ENCODE results near the gene ATP5MK.
A peak's percentile ranks its signal among the peaks of the same experiment; 100 is the strongest.
"Not testable (repeated sequence)": the region's sequence is repeated elsewhere in the genome, so short reads cannot be mapped to it uniquely, and the experiment has no call there.

ATP5MK gene

GRCh38 chr10:103396067-103396788, at the start of gene ATP5MK, which contains the start of gene PDCD11:
Gene ATP5MK (minus strand): TSS chr10:103396475. CDS start chr10:103392457, 4,018 bp downstream.
Gene PDCD11 (plus strand): TSS chr10:103396626. CDS start chr10:103398427, 1,801 bp downstream.
- DNase-seq: peak; percentile 97

- no peak for DNase-seq
These were observed 49.1 kb upstream of the ATP5MK start for GRCh38 chr10:103445366-103445765.

- DNase-seq: no peak
These were observed 48.2 kb upstream of the ATP5MK start for GRCh38 chr10:103444478-103444877.

GRCh38 chr10:103443475-103444185, 47.4 kb upstream of the ATP5MK start:
- DNase-seq: no peak

- DNase-seq: no peak
These were observed 45.8 kb upstream of the ATP5MK start for GRCh38 chr10:103442031-103442461.

- DNase-seq: no peak
These were observed 45.3 kb upstream of the ATP5MK start for GRCh38 chr10:103441611-103442010.

GRCh38 chr10:103441206-103441605, 44.9 kb upstream of the ATP5MK start:
- DNase-seq: no peak

- no peak for DNase-seq
These were observed 44.1 kb upstream of the ATP5MK start for GRCh38 chr10:103440416-103440815.

- DNase-seq: no peak
These were observed 43.5 kb upstream of the ATP5MK start for GRCh38 chr10:103439776-103440175.

GRCh38 chr10:103433858-103434257, 37.6 kb upstream of the ATP5MK start:
- DNase-seq: no peak

GRCh38 chr10:103431902-103432301, 35.6 kb upstream of the ATP5MK start:
- no peak for DNase-seq

GRCh38 chr10:103429647-103430046, 33.4 kb upstream of the ATP5MK start:
- DNase-seq: no peak

GRCh38 chr10:103428989-103429643, 32.8 kb upstream of the ATP5MK start:
- no peak for DNase-seq

- DNase-seq: no peak
These were observed 31.6 kb upstream of the ATP5MK start for GRCh38 chr10:103427866-103428265.

- DNase-seq: no peak
These were observed 27.5 kb upstream of the ATP5MK start for GRCh38 chr10:103423748-103424147.

- DNase-seq: no peak
These were observed 22.8 kb upstream of the ATP5MK start for GRCh38 chr10:103419101-103419500.

GRCh38 chr10:103417601-103418000, 21.3 kb upstream of the ATP5MK start:
- no peak for DNase-seq

GRCh38 chr10:103417148-103417469, 20.8 kb upstream of the ATP5MK start:
- DNase-seq: not testable (repeated sequence)

GRCh38 chr10:103416436-103417147, 20.3 kb upstream of the ATP5MK start:
- peak; percentile 51 to 53 for DNase-seq

GRCh38 chr10:103415581-103415980, 19.3 kb upstream of the ATP5MK start:
- no peak for DNase-seq

- no peak for DNase-seq
These were observed 17.3 kb upstream of the ATP5MK start for GRCh38 chr10:103413564-103413963.

- DNase-seq: no peak
These were observed 1.0 kb upstream of the ATP5MK start for GRCh38 chr10:103397191-103397825.

- DNase-seq: no peak
These were observed 463 bp upstream of the ATP5MK start for GRCh38 chr10:103396789-103397087.

All from activated T-cell treated with anti-CD3 and anti-CD28 coated beads, Interleukin-2, amount 50 U/mL, for 48 hours (primary cell).